Astrocyte of the spinal cord (primary cell): ENCODE results near the gene PDGFC.

ENCODE experiments used
- DNase-seq: peaks from one replicate; pipeline ENCODE4 v3.0.0; 2011; ENCODE audit warnings: low read depth, low spot score
- H3K4me3 ChIP-seq: 2 replicates; pipeline ENCODE4 v1.5.1; 2011; ENCODE audit warnings: low read depth, mild to moderate bottlenecking, low read length, moderate library complexity
- in situ Hi-C: cut with HindIII; loops from 2 replicates; pipeline ENCODE4 v1.10.0; 2017; ENCODE audit warnings: low sequenced_read_pairs
- TF ChIP-seq, protein P1 (sequence below): IDR thresholded peaks from 2 replicates; pipeline ENCODE4 v1.5.1; 2012; ENCODE audit warnings: low read depth, mild to moderate bottlenecking, low read length, inconsistent platforms

The PDGFC gene

DNA sequence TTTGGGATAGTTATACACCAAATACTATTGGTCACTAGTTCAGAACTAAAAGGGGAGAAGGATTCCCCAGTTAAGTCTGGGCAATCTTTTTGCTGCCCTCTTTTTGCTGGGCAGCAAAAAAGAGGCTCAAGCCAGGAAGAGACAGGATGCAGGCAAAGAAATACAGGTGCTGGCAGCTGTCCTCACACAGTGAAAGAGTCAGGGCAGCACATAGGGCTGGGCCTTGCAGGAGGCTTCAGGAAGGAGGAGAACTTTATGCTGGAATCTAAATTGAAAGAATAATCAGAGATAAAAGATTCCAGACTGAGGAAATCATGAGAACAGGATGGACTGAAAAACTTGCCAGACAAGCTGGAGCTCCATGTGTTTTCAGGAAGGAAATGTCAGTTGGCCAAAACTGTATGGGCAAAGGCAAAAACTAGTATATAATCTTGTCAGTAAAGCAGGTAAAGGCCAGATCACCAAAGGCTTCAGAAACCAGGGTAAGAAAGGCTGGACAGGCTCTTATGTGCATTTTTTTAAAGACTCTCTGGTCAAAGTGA is 46.8 kb downstream of the PDGFC start:
- in situ Hi-C loops: no loop called here
- TF ChIP-seq, protein P1, sequence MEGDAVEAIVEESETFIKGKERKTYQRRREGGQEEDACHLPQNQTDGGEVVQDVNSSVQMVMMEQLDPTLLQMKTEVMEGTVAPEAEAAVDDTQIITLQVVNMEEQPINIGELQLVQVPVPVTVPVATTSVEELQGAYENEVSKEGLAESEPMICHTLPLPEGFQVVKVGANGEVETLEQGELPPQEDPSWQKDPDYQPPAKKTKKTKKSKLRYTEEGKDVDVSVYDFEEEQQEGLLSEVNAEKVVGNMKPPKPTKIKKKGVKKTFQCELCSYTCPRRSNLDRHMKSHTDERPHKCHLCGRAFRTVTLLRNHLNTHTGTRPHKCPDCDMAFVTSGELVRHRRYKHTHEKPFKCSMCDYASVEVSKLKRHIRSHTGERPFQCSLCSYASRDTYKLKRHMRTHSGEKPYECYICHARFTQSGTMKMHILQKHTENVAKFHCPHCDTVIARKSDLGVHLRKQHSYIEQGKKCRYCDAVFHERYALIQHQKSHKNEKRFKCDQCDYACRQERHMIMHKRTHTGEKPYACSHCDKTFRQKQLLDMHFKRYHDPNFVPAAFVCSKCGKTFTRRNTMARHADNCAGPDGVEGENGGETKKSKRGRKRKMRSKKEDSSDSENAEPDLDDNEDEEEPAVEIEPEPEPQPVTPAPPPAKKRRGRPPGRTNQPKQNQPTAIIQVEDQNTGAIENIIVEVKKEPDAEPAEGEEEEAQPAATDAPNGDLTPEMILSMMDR: no peak
- no peak overlapping the region for H3K4me3 ChIP-seq
- no peak for DNase-seq

DNA sequence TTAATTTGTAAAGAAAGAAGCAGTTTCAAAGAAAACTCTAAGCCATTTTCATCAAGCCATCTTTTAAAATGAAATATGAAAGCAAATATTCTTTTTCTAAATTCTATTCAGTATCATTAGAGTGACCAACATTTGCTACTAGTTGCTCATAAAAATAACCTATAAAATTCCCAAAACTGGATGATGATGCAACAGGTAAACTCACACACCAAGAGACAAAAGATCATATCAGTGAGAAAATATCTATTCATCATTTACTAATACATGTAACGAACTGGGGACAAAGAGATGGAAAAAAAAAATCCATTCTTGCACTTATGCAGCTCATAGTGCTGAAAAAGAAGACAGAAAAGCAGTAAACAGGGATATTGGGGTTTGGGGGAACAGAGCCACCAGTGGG is 48.1 kb downstream of the PDGFC start:
- no peak for DNase-seq
- TF ChIP-seq, protein P1: no peak
- no peak overlapping the region for H3K4me3 ChIP-seq
- in situ Hi-C loops: no loop called here

DNA sequence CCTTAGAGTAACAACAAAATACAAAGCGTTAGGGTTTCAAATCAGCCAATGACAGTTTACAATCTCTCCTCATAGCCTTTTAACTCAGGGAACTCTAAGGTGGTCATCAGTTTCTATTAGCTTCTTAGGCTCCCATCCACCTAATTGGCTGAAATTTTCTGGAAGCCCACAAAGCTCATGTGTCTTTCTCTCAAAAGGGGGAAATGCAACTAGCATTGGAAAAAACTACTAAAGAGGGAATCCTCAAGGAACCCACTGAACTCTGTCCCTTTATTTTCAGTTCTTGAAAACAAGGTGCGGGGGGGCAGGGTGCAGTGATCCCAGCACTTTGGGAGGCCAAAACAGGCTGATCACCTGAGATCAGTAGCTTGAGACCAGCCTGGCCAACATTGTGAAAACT is 56.4 kb downstream of the PDGFC start:
- no peak overlapping the region for H3K4me3 ChIP-seq
- TF ChIP-seq, protein P1: no peak
- DNase-seq: no peak
- in situ Hi-C loops: no loop called here

DNA sequence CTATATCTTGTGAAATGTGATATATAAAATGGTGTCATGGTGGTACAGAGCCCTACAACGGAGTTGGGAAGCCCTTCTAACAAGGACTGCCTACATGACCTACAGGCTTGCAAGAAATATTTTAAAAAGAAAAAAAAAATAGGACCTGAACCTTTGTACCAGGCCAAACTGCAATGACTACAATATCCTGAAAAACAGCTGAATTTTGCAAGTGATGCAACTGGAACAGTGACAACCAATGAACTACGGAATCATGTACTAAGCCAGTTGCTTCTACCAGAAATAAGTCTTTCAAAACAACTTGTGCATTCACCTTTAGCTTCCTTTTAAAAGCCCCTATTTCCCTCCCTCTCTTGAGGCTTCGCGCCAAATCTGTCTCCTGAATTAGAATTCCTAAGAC is 58.4 kb downstream of the PDGFC start:
- no peak for DNase-seq
- TF ChIP-seq, protein P1: no peak
- no peak overlapping the region for H3K4me3 ChIP-seq
- in situ Hi-C loops: no loop called here

DNA sequence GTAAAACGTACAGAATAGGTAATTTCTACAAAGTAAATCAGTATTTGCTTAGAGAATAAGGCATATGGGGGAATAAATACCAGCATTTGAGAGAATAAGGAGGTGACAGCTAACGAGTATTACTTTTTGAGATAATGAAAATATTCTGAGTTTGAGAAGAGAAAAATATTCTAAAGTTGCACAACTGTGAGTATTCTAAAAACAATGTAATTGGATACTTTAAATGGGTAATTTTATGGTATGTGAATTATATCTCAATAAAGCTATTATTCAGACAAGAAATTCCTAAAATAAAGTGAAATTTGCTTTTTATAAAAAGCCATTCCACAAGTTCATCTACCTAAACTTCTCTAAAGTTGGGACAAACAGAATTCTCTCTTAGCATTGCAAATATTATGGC is 62.6 kb downstream of the PDGFC start:
- in situ Hi-C loops: no loop called here
- no peak for DNase-seq
- TF ChIP-seq, protein P1: no peak
- no peak overlapping the region for H3K4me3 ChIP-seq

- in situ Hi-C loops: no loop called here
- DNase-seq: no peak
- TF ChIP-seq, protein P1: no peak
These were observed 65.3 kb downstream of the PDGFC start for GRCh38 chr4:156906325-156906724.

GRCh38 chr4:156901871-156902270 is 69.7 kb downstream of the PDGFC start:
- in situ Hi-C loops: no loop called here
- H3K4me3 ChIP-seq: no peak overlapping the region
- TF ChIP-seq, protein P1: no peak
- peak; percentile 22 for DNase-seq

More at GRCh38 chr4:156906325-156906724, 65.3 kb downstream of the PDGFC start:
- no peak overlapping the region for H3K4me3 ChIP-seq
